NCI-H1417 treated with DMSO at 0.1 percent for 48 hours (cell line): Measurements from ENCODE around the gene RPS27.
A peak's percentile ranks its signal among the peaks of the same experiment; 100 is the strongest.
"Not testable (repeated sequence)": the region's sequence is repeated elsewhere in the genome, so short reads cannot be mapped to it uniquely, and the experiment has no call there.

Experiments used
- DNase-seq: peaks from one replicate; lab custom pipeline; 2025; lab: John Stamatoyannopoulos, UW

RPS27 gene

DNA sequence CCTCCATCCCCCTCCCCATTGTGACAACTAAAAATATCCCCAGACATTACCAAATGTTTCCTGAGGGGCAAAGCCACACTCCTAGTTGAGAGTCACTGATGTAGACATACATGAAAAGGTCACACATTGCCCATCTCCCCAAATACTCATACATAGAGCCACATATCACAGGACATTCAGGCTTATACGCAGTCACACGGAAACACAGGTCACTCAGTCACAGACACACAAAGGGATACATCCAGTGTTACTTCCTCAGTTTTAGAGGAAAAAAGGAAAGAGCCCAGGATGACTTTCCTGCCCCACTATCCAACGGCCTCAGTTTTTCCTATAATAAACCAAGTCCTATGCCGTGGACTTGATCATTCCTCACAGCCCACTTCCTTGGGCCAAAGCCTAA is 29.1 kb upstream of the RPS27 start:
- no peak for DNase-seq

DNA sequence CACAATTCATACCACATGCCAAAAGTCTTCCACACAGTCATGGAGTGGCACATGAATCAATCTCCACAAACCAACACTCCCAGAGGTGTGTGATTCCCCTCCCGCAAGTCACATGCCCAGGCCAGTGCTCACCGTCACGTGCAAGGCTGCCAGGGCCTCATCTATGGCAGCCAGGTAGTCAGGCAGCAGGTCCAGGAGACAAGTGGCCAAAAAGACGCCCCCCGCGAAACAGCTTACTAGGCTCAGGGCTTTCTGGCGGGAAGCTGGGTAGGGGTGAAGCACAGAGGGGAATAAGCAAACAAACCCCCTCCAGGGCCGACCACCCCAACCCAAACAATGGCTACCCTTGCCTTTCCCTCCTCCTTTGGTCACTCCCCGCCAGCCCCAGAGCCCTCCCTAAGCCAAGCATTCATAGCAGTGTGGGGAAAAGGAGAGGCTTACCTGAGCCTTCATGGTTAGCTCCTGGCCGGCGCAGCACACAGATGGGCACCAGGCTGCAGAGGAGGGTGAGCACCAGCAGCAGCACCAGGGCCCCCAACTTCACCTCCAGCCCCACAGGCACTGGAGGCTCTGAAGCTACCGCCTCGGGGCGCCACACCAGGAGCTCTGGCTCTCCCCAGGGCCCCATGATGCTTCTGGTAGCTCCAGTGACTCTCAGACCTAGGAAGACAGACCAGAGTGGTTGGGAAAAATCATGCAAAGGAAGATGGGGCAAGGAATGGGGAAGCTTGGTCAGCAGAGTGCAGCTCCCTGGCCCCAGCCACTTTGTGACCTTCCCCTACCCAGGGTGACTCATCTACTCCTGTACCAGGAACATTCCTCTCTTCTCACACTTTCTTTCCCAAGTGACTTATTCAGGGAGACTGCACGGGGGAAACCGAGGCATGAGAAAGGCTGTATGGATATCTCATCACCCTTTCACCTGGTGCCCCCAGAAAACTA is 28.2 kb upstream of the RPS27 start:
- no peak for DNase-seq

GRCh38 chr1:153963030-153963849 is 27.3 kb upstream of the RPS27 start, which contains the start of gene SLC39A1:
Gene SLC39A1, minus strand, starts transcription at chr1:153963537. Its CDS starts 822 bp downstream, at chr1:153962715.
- DNase-seq: peak; percentile 87

DNA sequence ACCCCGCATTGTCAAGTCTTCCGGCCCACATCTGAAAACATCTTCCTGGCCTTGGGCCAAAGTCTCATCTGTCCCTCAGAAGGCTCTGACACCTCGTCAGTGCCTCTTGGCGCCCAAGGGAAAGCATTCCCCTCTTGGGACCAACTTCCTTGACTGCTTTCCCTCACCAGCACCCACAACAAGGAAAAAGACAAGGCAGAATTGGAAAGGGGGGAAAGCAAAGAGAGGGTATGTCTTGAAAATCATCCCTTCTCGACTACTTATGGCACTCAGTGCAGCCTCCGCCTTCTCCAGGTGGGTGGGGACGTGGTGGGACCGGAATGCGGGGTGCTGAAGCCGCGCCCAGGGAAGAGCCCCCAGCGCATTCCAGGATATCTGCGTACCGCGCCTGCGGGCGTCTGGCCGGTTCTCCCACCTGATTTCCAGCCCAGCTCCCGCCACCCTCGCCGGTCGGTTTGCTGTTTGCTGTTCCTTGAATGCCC is 26.7 kb upstream of the RPS27 start:
- no peak for DNase-seq

DNA sequence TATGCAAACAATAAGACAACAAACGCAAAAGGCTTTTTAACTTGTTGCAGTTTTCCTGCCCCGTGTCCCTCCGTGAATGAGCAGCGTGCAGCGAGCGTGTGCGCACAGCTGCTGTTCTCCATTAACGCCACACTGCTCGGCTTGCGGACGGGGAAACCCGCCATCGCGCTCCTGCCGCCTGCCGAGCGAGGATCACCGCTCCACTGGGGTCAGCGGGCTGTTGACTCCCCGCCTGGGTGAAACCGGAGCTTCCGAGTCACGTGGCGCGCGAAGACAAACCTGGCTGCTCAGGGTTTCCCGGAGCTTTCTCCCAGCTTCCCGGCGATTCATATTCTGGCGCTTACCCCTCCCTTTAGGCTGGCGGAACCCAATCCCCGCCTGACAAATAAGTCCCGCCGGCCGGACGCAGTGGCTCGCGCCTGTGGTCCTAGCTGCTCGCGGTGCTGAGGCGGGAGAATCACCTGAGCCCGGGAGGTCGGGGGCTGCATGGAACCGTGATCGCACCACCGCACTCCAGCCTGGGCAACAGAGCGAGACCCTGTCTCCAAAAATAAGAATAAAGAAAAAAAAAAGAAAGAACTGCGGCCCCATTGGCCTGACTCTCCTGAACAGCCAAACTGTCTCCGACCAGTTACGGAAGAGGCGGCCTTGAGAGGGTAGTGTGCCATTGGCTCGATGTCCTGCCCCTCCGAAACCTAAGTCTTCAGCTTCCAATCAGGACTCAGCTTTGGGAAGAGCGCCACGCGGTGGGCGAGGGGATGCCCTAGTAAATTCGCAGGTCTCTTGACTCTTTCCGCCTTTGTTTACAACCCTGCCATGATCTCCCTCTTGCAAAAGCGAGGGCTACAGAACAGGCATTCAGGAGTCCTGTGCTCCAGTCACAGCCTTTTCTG is 23.2 kb upstream of the RPS27 start, which contains the start of gene CREB3L4:
Gene CREB3L4 (plus strand): TSS at position 796 of the 893 bp plus-strand sequence. CDS start 624 bp downstream, outside the sequence.
- peak; percentile 88 for DNase-seq

DNA sequence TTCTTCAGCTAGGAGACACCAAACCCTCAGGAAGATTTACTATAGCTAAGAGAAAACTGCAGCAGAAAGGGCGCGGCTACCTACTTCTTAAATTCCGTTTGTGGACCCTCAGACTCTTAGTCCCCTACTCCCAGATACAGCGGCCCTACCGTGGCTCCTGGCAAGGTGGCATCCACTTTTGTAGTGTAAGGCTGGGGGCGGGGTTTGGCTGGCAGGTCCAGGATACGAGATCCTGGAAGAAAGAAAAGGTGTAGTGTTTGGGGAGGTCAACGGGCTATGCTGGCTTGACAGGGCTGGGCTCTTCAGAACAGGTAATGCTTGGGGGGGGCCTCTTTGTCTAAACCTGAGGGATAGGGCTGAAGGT is 22.6 kb upstream of the RPS27 start:
- no peak for DNase-seq

- no peak for DNase-seq
Measured at GRCh38 chr1:153968408-153968807, 22.2 kb upstream of the RPS27 start.

- DNase-seq: no peak
Measured at GRCh38 chr1:153968972-153969371, 21.6 kb upstream of the RPS27 start.

GRCh38 chr1:153970346-153970745 is 20.2 kb upstream of the RPS27 start:
- DNase-seq: no peak

GRCh38 chr1:153973071-153973470 is 17.5 kb upstream of the RPS27 start:
- DNase-seq: no peak

- no peak for DNase-seq
Measured at GRCh38 chr1:153973525-153973924, 17.0 kb upstream of the RPS27 start.

DNA sequence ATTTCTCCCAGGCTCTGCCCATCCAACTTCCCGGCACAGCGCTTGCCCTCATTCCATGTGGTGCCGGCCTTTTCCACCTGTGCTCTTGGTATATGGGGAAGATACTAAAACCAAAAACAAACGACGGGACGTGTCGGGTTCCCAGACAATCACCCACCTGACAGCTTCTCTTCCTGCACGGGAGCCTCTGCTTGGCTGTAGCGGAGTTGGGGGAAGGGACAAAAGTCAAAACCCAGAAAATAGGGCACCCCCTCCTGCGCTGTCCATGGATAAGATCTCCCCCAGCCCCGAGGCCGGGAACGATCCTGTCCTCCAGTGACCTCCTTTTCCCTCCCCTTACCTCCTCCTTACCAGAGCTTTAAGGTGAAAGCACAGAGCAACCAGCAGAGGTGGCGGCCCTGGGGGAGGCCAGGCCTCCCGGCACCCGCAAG is 13.7 kb upstream of the RPS27 start:
- no peak for DNase-seq

DNA sequence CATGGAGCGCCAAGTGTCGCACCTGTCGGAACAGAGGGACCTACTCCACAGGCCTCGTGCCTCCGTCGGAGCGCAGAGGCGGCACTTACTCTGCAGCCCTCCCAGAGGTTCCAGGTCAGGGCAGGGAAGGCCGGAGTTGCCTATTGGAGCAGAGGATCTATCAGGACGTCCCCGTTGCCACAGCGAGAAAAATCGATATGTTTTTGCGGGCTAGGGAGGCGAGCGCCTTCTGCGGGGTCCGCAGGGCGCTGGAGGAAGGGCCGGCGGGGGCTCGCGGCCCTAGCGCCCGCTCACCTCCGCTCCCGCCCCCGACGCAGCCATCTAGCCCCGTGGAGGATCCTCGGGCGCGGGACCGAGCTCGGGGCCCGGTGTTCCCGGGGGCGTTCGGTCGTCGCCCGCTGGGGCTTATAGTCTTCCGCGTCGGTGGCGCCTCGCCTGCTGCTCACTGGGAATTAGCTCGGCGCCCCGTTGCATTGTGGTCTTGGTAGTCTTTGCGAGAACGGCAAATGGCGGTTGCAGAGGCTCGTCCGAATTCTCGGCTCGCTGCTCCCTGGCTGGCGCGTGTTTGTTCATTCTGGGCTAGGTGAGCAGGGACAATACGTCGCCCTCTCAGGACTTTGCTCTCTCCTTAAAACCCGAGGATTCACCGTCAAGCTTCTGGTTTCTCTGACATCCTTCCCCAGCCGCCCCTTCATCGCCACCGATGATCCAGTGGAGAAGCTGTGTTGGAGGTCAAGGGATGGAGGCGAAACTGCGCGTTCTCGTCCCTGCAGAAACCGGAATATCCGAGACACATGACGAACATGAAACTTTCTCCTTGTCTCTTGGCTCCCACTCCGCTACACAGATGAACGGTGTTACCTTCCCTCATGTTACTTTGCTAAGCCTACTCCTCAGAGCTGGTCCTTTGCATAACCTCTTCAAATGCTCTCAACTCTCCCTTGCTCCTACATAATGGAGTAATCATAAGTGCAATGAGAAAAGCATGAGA is 13.0 kb upstream of the RPS27 start, which contains the start of gene JTB:
Gene JTB (minus strand): TSS at position 425 of the 991 bp plus-strand sequence. CDS start 422 bp downstream, at position 3.
- DNase-seq: no peak

DNA sequence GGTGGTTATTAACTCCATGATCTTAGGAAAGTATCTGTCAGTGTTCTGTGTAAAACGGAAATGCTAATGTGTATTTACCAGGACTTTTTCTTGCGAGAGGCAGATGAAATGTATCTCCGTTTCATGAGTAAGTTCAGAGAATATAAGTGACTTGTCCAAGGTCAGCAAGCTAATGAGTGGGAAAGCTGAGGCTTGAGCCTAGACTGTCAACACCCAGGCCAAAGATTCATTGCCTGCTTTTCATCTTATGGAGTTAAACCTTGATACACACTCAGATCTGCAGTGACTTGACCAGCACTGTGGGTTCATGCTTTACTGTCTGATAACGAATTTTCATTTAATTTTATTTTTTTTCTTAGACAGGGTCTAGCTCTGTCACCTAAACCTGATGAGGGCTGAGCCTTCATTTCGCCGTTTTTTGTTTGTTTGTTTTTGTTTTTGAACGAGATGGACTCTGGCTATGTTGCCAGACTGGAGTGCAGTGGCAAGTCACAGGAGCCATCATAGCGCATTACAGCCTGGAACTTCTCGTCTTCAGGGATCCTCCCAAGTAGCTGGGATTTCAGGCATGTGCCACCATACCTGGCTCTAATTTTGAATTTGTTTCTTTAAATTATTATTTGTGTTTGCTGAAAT is 12.2 kb upstream of the RPS27 start:
- DNase-seq: no peak

GRCh38 chr1:153979091-153979490 is 11.5 kb upstream of the RPS27 start:
- DNase-seq: not testable (repeated sequence)

GRCh38 chr1:153981735-153982134 is 8.8 kb upstream of the RPS27 start:
- DNase-seq: not testable (repeated sequence)

DNA sequence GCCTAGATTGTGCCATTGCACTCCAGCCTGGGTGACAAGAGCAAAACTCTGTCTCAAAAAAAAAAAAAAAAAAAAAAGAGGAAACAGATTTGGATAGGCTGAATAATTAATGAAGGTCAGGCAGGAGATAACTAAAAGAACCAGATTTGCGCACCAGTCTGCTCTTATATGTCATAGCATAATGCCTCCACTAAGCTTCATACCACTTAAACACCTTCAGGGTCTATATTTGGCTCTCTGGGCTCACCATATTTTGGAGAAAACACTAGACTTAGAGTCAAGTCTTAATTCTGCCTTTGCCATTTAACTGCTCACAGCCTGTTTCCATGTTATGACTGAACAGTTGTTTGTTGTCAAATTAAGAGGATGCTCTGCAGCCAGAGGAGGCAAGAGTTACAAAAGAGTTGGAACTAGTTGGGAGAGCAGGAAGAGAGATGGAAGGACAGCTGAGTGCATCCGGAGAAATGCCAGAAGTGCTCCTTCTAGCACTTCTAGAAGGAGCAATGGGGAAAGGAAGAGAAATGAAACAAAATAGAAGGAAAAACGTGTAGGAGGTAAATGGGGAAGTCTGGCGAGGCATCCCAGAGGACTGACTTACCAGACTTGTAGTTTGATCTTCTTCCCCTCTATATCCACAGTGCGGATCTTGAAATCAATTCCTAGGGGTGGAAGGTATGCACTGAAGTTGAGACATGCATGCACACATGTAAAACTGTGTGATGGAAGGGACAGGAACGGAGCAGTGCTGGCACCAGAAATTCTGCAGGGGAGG is 6.3 kb upstream of the RPS27 start:
- DNase-seq: no peak

DNA sequence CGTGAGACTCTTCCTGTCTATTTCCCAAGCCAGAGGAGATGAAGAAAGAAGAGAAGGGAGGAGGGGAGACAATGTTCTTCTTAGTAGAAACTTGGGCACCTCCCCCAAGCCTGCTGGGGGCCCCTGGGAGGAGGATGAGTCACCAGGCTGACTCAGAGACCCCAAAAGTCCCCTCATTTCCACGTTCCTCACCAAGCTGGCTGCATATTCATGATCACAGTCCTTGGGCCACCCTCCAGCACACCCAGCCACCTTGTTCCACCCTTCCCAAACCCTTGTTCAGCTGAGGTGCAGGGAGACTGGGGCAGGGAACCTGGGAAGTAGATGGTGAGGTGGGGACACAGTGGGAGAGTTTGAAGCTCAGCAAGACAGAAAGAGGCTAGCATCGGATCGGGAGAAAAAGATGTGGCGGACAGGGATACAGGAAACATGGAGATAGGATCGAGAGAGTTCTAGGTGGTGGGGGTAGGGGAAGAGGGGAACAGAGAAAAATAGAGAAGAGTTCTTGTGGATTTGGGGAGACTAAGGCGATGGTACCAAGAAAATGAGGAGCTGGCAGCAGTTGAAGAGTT is 5.1 kb upstream of the RPS27 start:
- no peak for DNase-seq
